ENCODE measurements around the gene TBC1D14.
"Not testable (repeated sequence)": the region's sequence is repeated elsewhere in the genome, so short reads cannot be mapped to it uniquely, and the experiment has no call there.

The TBC1D14 gene

DNA sequence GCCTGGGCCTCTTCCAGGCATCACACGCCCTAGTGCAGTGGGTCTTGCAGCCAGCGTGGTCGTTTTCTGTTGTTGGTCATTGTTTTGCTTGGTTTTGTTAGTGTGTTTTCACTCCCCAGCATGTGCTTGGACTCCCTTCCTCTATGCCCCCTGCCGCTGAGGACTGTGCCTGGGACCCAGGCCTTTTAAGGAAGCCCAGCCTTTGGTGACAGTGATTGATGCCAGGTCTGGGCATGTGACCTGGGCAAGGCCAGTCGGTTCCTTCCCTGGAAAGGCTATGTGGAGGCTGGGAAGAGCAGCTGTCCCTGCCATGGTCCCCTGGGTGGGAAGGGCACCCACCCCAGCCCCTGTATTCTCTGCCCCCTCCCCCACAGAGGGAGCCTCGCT, 167.1 kb downstream of the TBC1D14 start:
- no peak for DNase-seq

DNA sequence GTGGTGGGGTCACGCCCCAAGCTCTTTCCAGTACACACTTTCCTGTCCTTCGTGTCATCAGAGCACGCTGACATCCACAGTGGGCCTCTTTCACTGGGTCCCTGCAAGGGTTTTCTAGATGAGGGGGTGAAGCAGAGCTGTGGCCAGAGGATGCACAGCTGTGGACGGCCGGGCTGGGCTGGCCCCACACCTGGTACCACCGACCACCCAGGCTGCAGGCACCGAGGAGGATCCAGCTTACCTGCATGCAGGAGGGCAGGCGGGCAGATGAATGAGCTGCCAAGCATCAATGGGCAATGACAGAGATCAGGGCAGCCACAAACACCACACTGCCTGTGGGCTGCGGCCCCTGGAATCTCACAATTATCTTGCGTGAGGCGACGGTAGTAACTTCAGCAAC, 167.7 kb downstream of the TBC1D14 start:
- no peak for DNase-seq

DNA sequence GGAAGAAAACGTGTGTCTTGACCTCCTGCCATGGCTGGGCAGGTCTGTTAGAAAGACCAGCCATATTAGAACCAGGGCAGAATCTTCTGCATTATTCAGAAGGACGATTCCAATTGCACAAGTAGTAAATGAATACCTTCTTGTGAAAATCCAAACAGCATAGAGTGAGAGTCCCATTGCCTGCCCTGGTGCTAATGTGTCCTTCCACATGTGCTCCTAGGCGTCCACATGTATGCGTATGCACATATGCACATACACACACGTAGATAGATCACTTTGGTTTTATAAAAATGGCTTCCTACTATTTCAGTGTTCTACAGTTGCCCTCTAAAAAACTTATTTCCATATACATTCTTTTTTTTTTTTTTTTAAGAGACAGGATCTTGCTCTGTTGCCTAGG, 168.4 kb downstream of the TBC1D14 start:
- DNase-seq, result no peak

DNA sequence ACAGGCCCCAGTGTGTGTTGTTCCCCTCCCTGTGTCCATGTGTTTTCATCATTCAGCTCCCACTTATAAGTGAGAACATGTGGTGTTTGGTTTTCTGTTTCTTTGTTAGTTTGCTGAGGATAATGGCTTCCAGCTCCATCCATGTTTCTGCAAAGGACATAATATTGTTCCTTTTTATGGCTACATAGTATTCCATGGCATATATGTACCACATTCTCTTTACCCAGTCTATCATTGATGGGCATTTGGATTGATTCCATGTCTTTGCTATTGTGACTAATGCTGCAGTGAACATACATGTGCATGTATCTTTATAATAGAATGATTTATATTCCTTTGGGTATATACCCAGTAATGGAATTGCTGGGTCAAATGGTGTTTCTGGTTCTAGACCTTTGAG, 169.9 kb downstream of the TBC1D14 start:
- DNase-seq, result not testable (repeated sequence)

DNA sequence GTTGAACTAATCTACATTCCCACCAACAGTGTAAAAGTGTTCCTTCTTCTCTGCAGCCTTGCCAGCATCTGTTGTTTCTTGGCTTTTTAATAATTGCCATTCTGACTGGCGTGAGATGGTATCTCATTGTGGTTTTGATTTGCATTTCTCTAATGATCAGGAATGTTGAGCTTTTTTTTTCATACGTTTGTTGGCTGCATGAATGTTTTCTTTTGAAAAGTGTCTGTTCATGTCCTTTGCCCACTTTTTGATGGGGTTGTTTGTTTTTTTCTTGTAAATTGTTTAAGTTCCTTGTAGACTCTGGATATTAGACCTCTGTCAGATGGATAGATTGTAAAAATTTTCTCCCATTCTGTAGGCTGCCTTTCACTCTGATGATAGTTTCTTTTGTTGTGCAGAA, 170.3 kb downstream of the TBC1D14 start:
- DNase-seq, result not testable (repeated sequence)

Data from hypothalamus (tissue), 51 donors.